ENCODE measurements around the gene NRP1. TPM values are rescaled to one million over a fixed set of nuclear protein-coding genes. Genes with fewer than 3 reads are reported as not detected.

Gene NRP1
- total and polyA plus RNA-seq, 4 donors = 18.5 to 188 (median 71.7) TPM

- DNase-seq (no peak), ATAC-seq (ENCODE audit: insufficient read depth, low FRiP score) (no peak)
- Histone ChIP-seq H3K4me3 (no peak overlapping the region), H3K4me1 (ENCODE audit: control insufficient read depth in 5 of 5, insufficient read depth in 5 of 5, low read length in 5 of 5) (peaks cover 0 to 52% (median 7%) of the 10 kb centered on the region in 5 donors), H3K9ac (ENCODE audit: insufficient read depth in 1 of 2, low read length in 2 of 2) (no peak overlapping the region), H3K27me3 (ENCODE audit: control insufficient read depth in 3 of 3, insufficient read depth in 3 of 3, low read length in 2 of 3) (no peaks in the 10 kb centered on the region), H3K9me3 (ENCODE audit: control insufficient read depth in 4 of 4, insufficient read depth in 3 of 4, low read length in 3 of 4) (no peaks in the 10 kb centered on the region), H3K27ac (ENCODE audit: low read depth in 1 of 2, low read length in 1 of 2) (peak overlapping the region in 1 of 2 donors; percentile 30), H3K36me3 (ENCODE audit: control insufficient read depth in 4 of 4, insufficient read depth in 4 of 4, low read length in 4 of 4) (peaks cover 0 to 18% (median 7%) of the 10 kb centered on the region in 4 donors)
- WGBS, 2 donors = 96 to 97% methylated on average over 3 of the region's 3 CpGs
- TF ChIP-seq CTCF (IDR thresholded peaks at IDR 0.05; ENCODE audit: control extremely low read depth, extremely low read depth) = no peak
Observed at GRCh38 chr10:33293076-33293475, 41.4 kb downstream of the NRP1 start.

- Histone ChIP-seq H3K4me1 (ENCODE audit: control insufficient read depth in 5 of 5, insufficient read depth in 5 of 5, low read length in 5 of 5) (peaks cover 0 to 56% (median 9%) of the 10 kb centered on the region in 5 donors), H3K36me3 (ENCODE audit: control insufficient read depth in 4 of 4, insufficient read depth in 4 of 4, low read length in 4 of 4) (peaks cover 0 to 16% (median 7%) of the 10 kb centered on the region in 4 donors), H3K27me3 (ENCODE audit: control insufficient read depth in 3 of 3, insufficient read depth in 3 of 3, low read length in 2 of 3) (no peaks in the 10 kb centered on the region), H3K9ac (ENCODE audit: insufficient read depth in 1 of 2, low read length in 2 of 2) (no peak overlapping the region), H3K4me3 (no peak overlapping the region), H3K9me3 (ENCODE audit: control insufficient read depth in 4 of 4, insufficient read depth in 3 of 4, low read length in 3 of 4) (no peaks in the 10 kb centered on the region), H3K27ac (ENCODE audit: low read depth in 1 of 2, low read length in 1 of 2) (peak overlapping the region in 1 of 2 donors; percentile 69)
- no peak for ATAC-seq (ENCODE audit: insufficient read depth, low FRiP score)
- peak in 1 of 3 donors; percentile 30 for DNase-seq
- no peak for TF ChIP-seq CTCF (IDR thresholded peaks at IDR 0.05; ENCODE audit: control extremely low read depth, extremely low read depth)
- 81 to 83% methylated on average over 5 of the region's 5 CpGs for WGBS, 2 donors
Observed at GRCh38 chr10:33291053-33291592, 43.3 kb downstream of the NRP1 start.

GRCh38 chr10:33290321-33291052 lies 44.0 kb downstream of the NRP1 start:
- no peak for ATAC-seq (ENCODE audit: insufficient read depth, low FRiP score)
- H3K9me3 ChIP-seq (ENCODE audit: control insufficient read depth in 4 of 4, insufficient read depth in 3 of 4, low read length in 3 of 4) = no peaks in the 10 kb centered on the region
- peak overlapping the region in 1 of 2 donors; percentile 69 for H3K27ac ChIP-seq (ENCODE audit: low read depth in 1 of 2, low read length in 1 of 2)
- no peak for DNase-seq
- H3K27me3 ChIP-seq (ENCODE audit: control insufficient read depth in 3 of 3, insufficient read depth in 3 of 3, low read length in 2 of 3) = no peaks in the 10 kb centered on the region
- H3K4me1 ChIP-seq (ENCODE audit: control insufficient read depth in 5 of 5, insufficient read depth in 5 of 5, low read length in 5 of 5) = peaks cover 0 to 60% (median 9%) of the 10 kb centered on the region in 5 donors
- peaks cover 0 to 17% (median 8%) of the 10 kb centered on the region in 4 donors for H3K36me3 ChIP-seq (ENCODE audit: control insufficient read depth in 4 of 4, insufficient read depth in 4 of 4, low read length in 4 of 4)
- 52 to 70% methylated on average over 13 of the region's 13 CpGs for WGBS, 2 donors
- no peak for TF ChIP-seq CTCF (IDR thresholded peaks at IDR 0.05; ENCODE audit: control extremely low read depth, extremely low read depth)
- H3K4me3 ChIP-seq = no peak overlapping the region
- H3K9ac ChIP-seq (ENCODE audit: insufficient read depth in 1 of 2, low read length in 2 of 2) = no peak overlapping the region

Data from lung (tissue), 12 donors.